Epidermal melanocyte (primary cell): ENCODE measurements around the gene MFN2.
A peak's percentile ranks its signal among the peaks of the same experiment; 100 is the strongest.

Experiments
- DNase-seq: peaks from one replicate; pipeline ENCODE4 v3.0.0; 2011; ENCODE audit warnings: low spot score; ENCODE audit not compliant: insufficient read length

Gene MFN2

DNA sequence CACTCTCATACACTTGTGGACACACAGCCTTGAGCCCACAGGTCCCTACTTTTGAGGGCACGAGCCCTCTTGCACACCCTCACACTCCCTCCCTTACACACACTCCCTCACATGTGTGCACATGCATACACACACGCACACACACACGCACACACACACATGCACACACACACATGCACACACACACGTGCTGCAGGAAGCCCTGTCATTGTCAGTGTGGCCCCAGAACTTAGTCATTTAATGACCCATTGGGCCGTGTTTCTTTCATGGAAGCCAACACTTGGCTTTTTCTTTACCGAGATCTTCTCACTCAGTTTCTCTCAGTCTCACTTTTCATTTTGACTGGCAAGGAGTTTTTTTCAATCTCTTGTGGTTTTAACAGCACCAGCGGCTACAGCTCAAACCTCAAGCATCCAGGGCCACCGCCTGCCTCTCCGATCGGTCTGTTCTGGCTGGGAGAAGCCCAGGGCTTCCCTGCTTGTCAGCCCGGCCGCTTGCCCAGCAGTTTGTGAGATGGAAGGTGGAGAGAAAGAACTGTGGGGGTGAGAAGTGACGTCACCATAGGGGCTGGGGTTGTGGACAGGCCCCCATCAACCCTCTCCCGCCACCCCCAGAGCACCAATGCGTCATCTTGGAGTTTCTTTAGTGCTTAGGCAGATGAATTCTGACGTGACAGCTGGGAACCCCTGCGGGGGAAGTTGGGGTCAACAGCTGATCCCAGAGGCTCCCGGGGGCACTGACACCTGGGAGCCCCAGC is 67.1 kb downstream of the MFN2 start:
- no peak for DNase-seq

GRCh38 chr1:12048372-12048771 is 68.1 kb downstream of the MFN2 start:
- no peak for DNase-seq

DNA sequence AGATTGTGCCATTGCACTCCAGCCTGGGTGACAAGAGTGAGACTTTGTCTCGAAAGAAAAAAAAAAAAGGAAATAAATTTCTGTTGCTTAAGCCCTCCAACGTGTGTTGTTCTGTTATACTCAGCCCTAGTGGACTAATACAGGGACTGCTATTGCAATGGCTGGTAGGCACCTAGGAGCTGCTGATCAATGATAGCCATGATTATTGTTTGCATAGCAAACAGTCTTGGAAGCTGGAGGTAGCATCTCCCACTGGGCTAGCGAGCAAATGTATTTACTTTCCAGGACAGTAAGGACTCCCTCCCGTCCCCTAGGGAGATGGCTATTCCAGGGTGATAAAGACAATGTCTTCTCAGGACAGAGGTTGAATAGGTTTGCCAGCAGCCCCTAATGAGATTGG is 69.4 kb downstream of the MFN2 start:
- no peak for DNase-seq

- DNase-seq: no peak
Observed at GRCh38 chr1:12051361-12051760, 71.1 kb downstream of the MFN2 start.

DNA sequence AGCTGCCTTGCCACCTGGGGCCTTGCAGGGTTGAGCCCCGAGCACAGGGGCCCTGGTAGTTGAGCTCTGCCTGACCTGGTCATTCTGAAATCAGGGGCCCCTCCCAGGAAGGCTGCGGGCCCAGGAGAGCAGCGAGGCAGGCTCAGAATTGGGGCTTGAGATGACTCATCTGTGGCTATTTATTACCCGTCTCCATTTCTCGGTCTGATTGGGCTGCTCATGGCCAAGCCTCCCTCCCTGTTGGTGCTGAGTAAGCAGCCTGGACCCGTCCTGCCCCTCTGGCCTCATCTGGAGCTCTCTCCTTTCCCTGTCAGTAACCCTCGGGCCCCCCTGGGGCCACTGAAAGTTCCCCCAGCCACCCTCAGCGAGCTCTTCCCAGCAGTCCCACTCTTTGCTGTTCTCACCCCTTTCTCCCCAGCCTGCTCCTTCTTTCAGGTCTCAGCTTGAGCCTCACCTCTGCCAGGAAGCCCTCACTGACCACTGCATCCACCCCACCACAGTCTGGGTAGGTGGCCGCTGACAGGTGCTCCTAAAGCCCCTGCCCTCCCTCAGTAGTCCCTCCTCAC is 71.8 kb downstream of the MFN2 start:
- peak; percentile 54 for DNase-seq

DNA sequence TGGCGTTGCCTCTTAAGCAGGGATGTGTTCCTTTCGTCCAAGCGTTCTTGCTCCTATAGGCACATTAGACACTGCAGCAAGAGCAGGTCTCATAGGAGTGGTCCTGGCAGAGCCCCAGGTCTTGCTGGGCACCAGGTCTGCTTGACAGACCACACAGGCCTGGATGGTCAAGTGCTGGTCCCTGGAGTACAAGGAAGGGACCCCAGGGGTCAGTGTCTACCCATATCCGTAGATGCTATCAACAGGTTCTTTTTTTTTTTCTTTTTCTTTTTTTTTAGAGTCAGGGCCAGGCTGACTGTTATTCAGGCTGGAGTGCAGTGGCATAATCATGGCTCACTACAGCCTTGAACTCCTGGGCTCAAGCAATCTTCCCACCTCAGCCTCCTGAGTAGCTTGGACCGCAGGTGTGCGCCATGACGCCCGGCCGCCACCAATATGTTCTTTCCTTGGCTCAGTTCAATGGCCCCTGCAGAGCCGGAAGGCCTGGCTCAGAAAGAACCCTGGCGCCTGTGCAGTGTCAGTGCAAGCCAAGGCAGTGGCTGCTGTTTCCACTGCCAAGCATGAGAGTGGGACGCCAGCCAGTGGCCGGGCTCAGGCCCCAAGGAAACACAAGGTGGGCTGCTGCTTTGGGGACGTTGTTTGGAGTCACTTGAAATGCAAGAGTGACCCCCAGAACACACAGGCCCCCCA is 72.9 kb downstream of the MFN2 start:
- DNase-seq: no peak

- DNase-seq: no peak
Observed at GRCh38 chr1:12053752-12054548, 73.7 kb downstream of the MFN2 start.

DNA sequence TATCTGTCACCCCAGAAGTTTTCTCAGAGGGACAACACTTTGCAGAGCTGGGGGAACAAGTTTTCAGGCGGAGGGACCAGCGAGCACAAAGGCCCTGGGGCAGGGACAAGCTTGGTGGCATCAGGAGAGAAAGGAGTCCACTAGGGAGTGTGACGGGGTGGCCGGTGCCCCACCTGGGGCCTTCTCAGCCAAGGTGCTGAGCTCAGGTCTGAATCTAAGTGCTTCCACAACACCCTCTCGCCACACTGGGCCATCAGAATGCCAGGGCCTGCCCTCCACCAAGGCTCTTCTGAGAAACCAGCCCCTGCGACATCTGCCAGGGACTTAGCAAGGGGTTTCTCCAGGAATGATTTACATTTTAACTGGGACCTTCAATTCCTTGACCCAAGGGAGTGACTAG is 75.0 kb downstream of the MFN2 start:
- DNase-seq: no peak

- no peak for DNase-seq
Observed at GRCh38 chr1:12056331-12056841, 76.1 kb downstream of the MFN2 start.

GRCh38 chr1:12057382-12057781 is 77.1 kb downstream of the MFN2 start:
- no peak for DNase-seq

- no peak for DNase-seq
Observed at GRCh38 chr1:12057940-12058687, 77.9 kb downstream of the MFN2 start.

DNA sequence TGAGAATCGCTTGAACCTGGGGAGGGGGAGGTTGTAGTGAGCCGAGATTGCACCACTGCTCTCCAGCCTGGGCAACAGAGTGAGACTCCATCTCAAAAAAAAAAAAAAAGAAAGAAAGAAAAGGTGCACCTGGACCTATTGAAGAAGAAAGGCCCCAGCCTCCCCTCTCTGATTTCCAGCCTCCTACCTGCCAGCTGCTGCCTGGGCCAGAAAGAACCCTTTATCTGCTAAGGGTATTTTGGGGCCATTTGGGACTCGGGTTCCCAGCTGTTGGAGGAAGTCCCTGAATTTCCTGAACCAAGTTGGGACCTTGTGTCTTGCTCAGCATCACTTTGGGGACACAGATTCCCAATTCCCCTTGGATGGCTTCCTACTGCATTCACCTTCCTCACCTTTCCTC is 79.0 kb downstream of the MFN2 start:
- no peak for DNase-seq

DNA sequence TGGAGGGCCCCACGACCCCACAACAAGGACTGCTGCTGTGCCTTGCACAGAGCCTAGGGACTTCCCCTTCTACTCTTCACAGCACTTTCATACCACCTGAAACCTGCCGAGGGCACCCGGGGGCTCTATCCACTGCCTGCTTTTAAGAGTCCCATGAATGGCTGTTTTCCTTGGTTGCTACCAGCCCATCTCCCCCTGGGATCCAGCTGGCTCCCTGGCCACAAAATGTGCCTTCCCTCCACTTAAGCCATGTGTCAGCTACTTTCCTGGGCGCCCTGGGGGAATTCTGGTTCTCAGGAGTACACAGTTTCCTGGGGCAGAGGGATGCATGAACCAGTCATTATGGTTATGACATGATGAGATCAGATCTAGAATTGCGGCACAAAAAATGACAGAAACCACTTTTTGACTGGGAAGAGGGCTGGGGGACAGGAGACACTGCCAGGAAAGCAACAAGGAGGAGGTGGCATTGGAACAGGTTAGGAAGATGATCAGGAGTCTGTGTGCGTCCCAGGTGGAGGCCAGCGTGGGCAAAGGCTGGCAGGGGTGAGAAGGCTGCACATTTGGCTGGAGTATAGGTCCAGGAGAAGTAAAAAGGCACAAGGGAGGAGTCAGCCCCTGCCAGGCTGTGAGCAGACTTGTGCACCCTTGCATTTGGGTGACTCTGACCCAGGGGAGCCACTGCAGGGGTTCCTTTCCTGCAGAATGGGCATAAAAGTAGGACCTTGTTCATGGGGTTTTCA is 79.6 kb downstream of the MFN2 start:
- DNase-seq: no peak

DNA sequence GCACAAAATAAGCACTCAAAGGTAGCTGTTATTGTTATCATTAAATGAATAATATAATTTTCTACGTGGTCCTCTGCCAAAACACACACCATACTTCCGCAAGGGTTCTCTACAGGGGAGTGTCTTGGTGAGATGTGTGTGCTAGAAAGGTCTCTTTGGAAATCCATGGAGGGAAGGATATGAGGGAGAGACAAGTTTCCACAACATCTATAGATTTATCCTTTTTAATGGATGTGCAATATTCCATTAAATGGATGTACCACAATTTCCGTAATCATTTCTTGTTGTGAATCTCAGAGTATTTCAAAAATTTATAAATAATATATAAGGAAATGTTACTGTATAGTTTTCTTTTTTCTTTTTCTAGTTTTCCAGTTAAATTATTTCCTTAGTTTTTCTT is 80.3 kb downstream of the MFN2 start:
- no peak for DNase-seq
